HCT116 (cell line): Measurements from ENCODE around the gene NUP153. TPM values are rescaled to one million over a fixed set of nuclear protein-coding genes. Genes with fewer than 3 reads are reported as not detected.

Experiments used
- ATAC-seq: fragments of 200-7000 bp; cut with Tn5 transposase; 2 replicates; pipeline ENCODE4 v1.9.1; 2020; ENCODE audit warnings: mild to moderate bottlenecking, moderate library complexity
- BruUV-seq: library from RNA; stranded (reverse); fragments of 400-500 nt; replicated peaks from 2 replicates; lab custom pipeline; 2021; lab: Mats Ljungman, UMichigan
- CTCF ChIA-PET: fragments of 300-600 bp; sonication (Branson Sonifier 250); formaldehyde crosslinking; loops from one replicate; lab custom pipeline; 2021; ENCODE audit warnings: antibody characterized with exemption; lab: Charles Lee
- POLR2A ChIA-PET: fragments of 300-600, 350-600 bp; sonication (Branson Sonifier 250); formaldehyde crosslinking; loops from one replicate; lab custom pipeline; 2021; ENCODE audit warnings: antibody characterized with exemption; lab: Charles Lee
- RAD21 ChIA-PET, 2 experiments: fragments of 300-600 bp; sonication (Branson Sonifier 250); formaldehyde crosslinking; loops; one replicate each; lab custom pipeline; 2023; ENCODE audit warnings: low total read pairs in 2 of 2; ENCODE audit not compliant: uncharacterized antibody in 2 of 2, unreplicated experiment in 2 of 2, low non-redundant PET in 1 of 2; lab: Charles Lee
- DNase-seq: peaks from one replicate; pipeline ENCODE4 v3.0.0-alpha.2; 2010; ENCODE audit warnings: low read depth, low spot score
- H2AFZ ChIP-seq: fragments of 200-600 bp; shearing (Covaris generic), sonication (generic); 2 replicates; pipeline ENCODE4 v1.6.1; 2017; ENCODE audit warnings: low read depth, mixed run types, mixed read lengths, antibody characterized with exemption, low read length; ENCODE audit not compliant: poor library complexity, severe bottlenecking
- H3K27ac ChIP-seq: 2 replicates; pipeline ENCODE4 v1.5.1; 2012; ENCODE audit warnings: low read depth, low read length
- H3K27me3 ChIP-seq: fragments of 200-600 bp; sonication (generic); 2 replicates; pipeline ENCODE4 v1.6.1; 2016; ENCODE audit warnings: mixed run types, low read length, mixed read lengths; ENCODE audit not compliant: insufficient read depth
- H3K36me3 ChIP-seq, 2 experiments: fragments of 200-500 bp in 1 of 2; fragments of 200-600 bp in 1 of 2; sonication (Bioruptor generic) in 1 of 2; sonication (generic) in 1 of 2; 2 replicates each; pipeline versions ENCODE4 v1.5.1 to v1.6.1; 2014 to 2016; ENCODE audit warnings: low read length in 2 of 2, inconsistent platforms in 1 of 2, mixed read lengths in 1 of 2, mixed run types in 1 of 2; ENCODE audit not compliant: insufficient read depth in 2 of 2, control insufficient read depth in 1 of 2
- H3K4me1 ChIP-seq, 2 experiments: fragments of 200-600 bp in 1 of 2; sonication (generic) in 1 of 2; 2 replicates each; pipeline versions ENCODE4 v1.5.1 to v1.6.1; 2012 to 2017; ENCODE audit warnings: low read length in 2 of 2, inconsistent platforms in 1 of 2, mild to moderate bottlenecking in 1 of 2, mixed read lengths in 1 of 2, mixed run types in 1 of 2, moderate library complexity in 1 of 2; ENCODE audit not compliant: insufficient read depth in 2 of 2, control insufficient read depth in 1 of 2
- H3K4me2 ChIP-seq: fragments of 200-600 bp; sonication (generic); 2 replicates; pipeline ENCODE4 v1.6.1; 2017; ENCODE audit warnings: mixed run types, low read length, mixed read lengths
- H3K4me3 ChIP-seq, 2 experiments: fragments of 200-600 bp in 1 of 2; sonication (generic) in 1 of 2; replicated peaks in 1 of 2; 2 replicates each; pipeline ENCODE4 v1.5.1; 2011 to 2016; ENCODE audit warnings: low read length in 2 of 2, control low read depth in 1 of 2, low read depth in 1 of 2, mild to moderate bottlenecking in 1 of 2, mixed read lengths in 1 of 2, mixed run types in 1 of 2
- H3K79me2 ChIP-seq: fragments of 200-600 bp; sonication (generic); 2 replicates; pipeline ENCODE4 v1.6.1; 2017; ENCODE audit warnings: mild to moderate bottlenecking, mixed run types, low read length, moderate library complexity, mixed read lengths; ENCODE audit not compliant: insufficient read depth
- H3K9ac ChIP-seq: fragments of 200-600 bp; sonication (generic); 2 replicates; pipeline ENCODE4 v1.6.1; 2016; ENCODE audit warnings: low read length, mixed read lengths
- H3K9me2 ChIP-seq: fragments of 200-600 bp; sonication (generic), shearing (Covaris generic); 2 replicates; pipeline ENCODE4 v1.6.1; 2017; ENCODE audit warnings: mixed run types, mild to moderate bottlenecking, moderate library complexity; ENCODE audit not compliant: insufficient read depth
- H3K9me3 ChIP-seq, 2 experiments: fragments of 200-500 bp in 1 of 2; fragments of 200-600 bp in 1 of 2; sonication (Bioruptor generic) in 1 of 2; sonication (generic) in 1 of 2; 2 replicates each; pipeline ENCODE4 v1.6.1; 2014 to 2017; ENCODE audit warnings: low read length in 2 of 2, mixed read lengths in 2 of 2, inconsistent platforms in 1 of 2, low read depth in 1 of 2, mild to moderate bottlenecking in 1 of 2, mixed run types in 1 of 2, moderate library complexity in 1 of 2; ENCODE audit not compliant: control insufficient read depth in 1 of 2, insufficient read depth in 1 of 2
- H4K20me1 ChIP-seq: fragments of 200-600 bp; sonication (generic), shearing (Covaris generic); 2 replicates; pipeline ENCODE4 v1.6.1; 2017; ENCODE audit warnings: mixed run types, mild to moderate bottlenecking, moderate library complexity; ENCODE audit not compliant: insufficient read depth
- ATF3 ChIP-seq: IDR thresholded peaks from 2 replicates; pipeline ENCODE4 v1.6.1; 2012
- CBX3 ChIP-seq: IDR thresholded peaks from 2 replicates; pipeline ENCODE4 v1.6.1; 2012; ENCODE audit warnings: low read depth
- CEBPB ChIP-seq: IDR thresholded peaks from 2 replicates; pipeline ENCODE4 v1.6.1; 2012; ENCODE audit warnings: low read depth
- CTCF ChIP-seq, 3 experiments: fragments of 200-600 bp in 1 of 3; sonication (generic) in 1 of 3; IDR thresholded peaks in 2 of 3; conservative IDR thresholded peaks in 1 of 3; 2 replicates each; pipeline ENCODE4 v1.5.1; 2012 to 2017; ENCODE audit warnings: low read depth in 2 of 3, low read length in 2 of 3, antibody characterized with exemption in 1 of 3, borderline replicate concordance in 1 of 3, control low read depth in 1 of 3, mild to moderate bottlenecking in 1 of 3, mixed read lengths in 1 of 3, mixed run types in 1 of 3, moderate library complexity in 1 of 3; ENCODE audit not compliant: insufficient read depth in 1 of 3
- EGR1 ChIP-seq: IDR thresholded peaks from 2 replicates; pipeline ENCODE4 v1.6.1; 2012; ENCODE audit warnings: low read depth
- ELF1 ChIP-seq: IDR thresholded peaks from 2 replicates; pipeline ENCODE4 v1.6.1; 2012; ENCODE audit warnings: low read depth, borderline replicate concordance
- EZH2 ChIP-seq: fragments of 200-600 bp; sonication (generic); IDR thresholded peaks from 2 replicates; pipeline ENCODE4 v1.6.1; 2017; ENCODE audit warnings: antibody characterized with exemption, mixed run types
- EZH2phosphoT487 ChIP-seq: fragments of 200-600 bp; IDR thresholded peaks from 2 replicates; pipeline ENCODE4 v1.6.1; 2018; ENCODE audit warnings: antibody characterized with exemption, borderline replicate concordance
- FOSL1 ChIP-seq: IDR thresholded peaks from 2 replicates; pipeline ENCODE4 v1.6.1; 2012; ENCODE audit warnings: low read depth
- MAX ChIP-seq: IDR thresholded peaks from 2 replicates; pipeline ENCODE4 v1.6.1; 2012
- POLR2AphosphoS5 ChIP-seq: IDR thresholded peaks from 2 replicates; pipeline ENCODE4 v1.6.1; 2011; ENCODE audit warnings: mild to moderate bottlenecking, low read depth, low read length, moderate library complexity
- RAD21 ChIP-seq: IDR thresholded peaks from 2 replicates; pipeline ENCODE4 v1.6.1; 2012; ENCODE audit warnings: low read depth, mild to moderate bottlenecking
- SIN3A ChIP-seq: IDR thresholded peaks from 2 replicates; pipeline ENCODE4 v1.6.1; 2012; ENCODE audit warnings: low read depth
- SP1 ChIP-seq: IDR thresholded peaks from 2 replicates; pipeline ENCODE4 v1.6.1; 2012; ENCODE audit warnings: low read depth
- SRF ChIP-seq: IDR thresholded peaks from 2 replicates; pipeline ENCODE4 v1.6.1; 2012; ENCODE audit warnings: low read depth
- TCF7L2 ChIP-seq: IDR thresholded peaks from 2 replicates; pipeline ENCODE4 v1.7.0; 2011; ENCODE audit warnings: borderline replicate concordance, inconsistent platforms; ENCODE audit not compliant: insufficient read depth, insufficient read length; ENCODE audit errors: extremely low read depth
- YY1 ChIP-seq: IDR thresholded peaks from 2 replicates; pipeline ENCODE4 v1.6.1; 2011; ENCODE audit warnings: low read length, low read depth, moderate library complexity, mild to moderate bottlenecking; ENCODE audit not compliant: insufficient replicate concordance; ENCODE audit errors: extremely low read depth
- ZBTB33 ChIP-seq: IDR thresholded peaks from 2 replicates; pipeline ENCODE4 v1.6.1; 2011; ENCODE audit warnings: mild to moderate bottlenecking, low read length, moderate library complexity; ENCODE audit not compliant: insufficient replicate concordance; ENCODE audit errors: extremely low read depth
- ZFX ChIP-seq: fragments of 450-650 bp; IDR thresholded peaks from 2 replicates; pipeline ENCODE4 v1.6.1; 2017
- intact Hi-C: fragments of 100-400 bp; cut with micrococcal nuclease; formaldehyde crosslinking; loops from 2 replicates; pipeline ENCODE4 v1.10.0; 2022
- total RNA-seq: library from RNA; stranded (reverse); gene quantifications from one replicate; pipeline ENCODE4 v1.2.1, GENCODE V29; 2021; ENCODE audit not compliant: unreplicated experiment

The NUP153 gene
- total RNA-seq, 1 experiment from 2014 or later, result 51.6 TPM

GRCh38 chr6:17656644-17657043 lies 50.1 kb downstream of the NUP153 start:
- ChIA-PET CTCF (no interaction called here), POLR2A (no interaction called here), RAD21 (no interaction called here)
- H3K27me3 ChIP-seq, result no peaks in the 10 kb centered on the region
- H3K4me3 ChIP-seq, result no peak overlapping the region
- intact Hi-C loops, result no loop called here
- H3K27ac ChIP-seq, result no peak overlapping the region
- H3K79me2 ChIP-seq, result peaks cover 95% of the 10 kb centered on the region
- no peaks in the 10 kb centered on the region for H3K4me1 ChIP-seq
- TF ChIP-seq POLR2AphosphoS5 (no peak), SRF (no peak), RAD21 (no peak), CTCF (IDR thresholded peaks at IDR 0.05 in 2 of 3, conservative IDR thresholded peaks at IDR 0.05 in 1 of 3; ENCODE audit: borderline replicate concordance in 1 of 3, insufficient read depth in 1 of 3, low read depth in 2 of 3, low read length in 2 of 3) (no peak), ELF1 (no peak), ZFX (no peak), CBX3 (no peak), ZBTB33 (no peak), ATF3 (no peak), CEBPB (no peak), TCF7L2 (no peak), EGR1 (no peak), MAX (no peak), SP1 (no peak), FOSL1 (no peak), SIN3A (no peak), EZH2 (no peak), EZH2phosphoT487 (no peak), YY1 (no peak)
- TF ChIP-seq, all 23 proteins: peak for 0
- no peak for ATAC-seq
- Histone ChIP-seq H4K20me1 (no peaks in the 10 kb centered on the region; the same call in 1 of the 2 replicates), H3K36me3 (peaks cover 26 to 45% of the 10 kb centered on the region in 2 experiments), H3K9ac (no peak overlapping the region), H3K9me2 (no peaks in the 10 kb centered on the region), H3K4me2 (no peak overlapping the region), H2AFZ (no peak overlapping the region), H3K9me3 (no peaks in the 10 kb centered on the region)
- no peak for DNase-seq
- no TSS peak for BruUV-seq
